Measurements from ENCODE around the gene G6PC1.

GRCh38 chr17:42878123-42878880 is 22.3 kb upstream of the G6PC1 start:
- no peak for TF ChIP-seq POLR2A (IDR thresholded peaks at IDR 0.05)
- no peak for TF ChIP-seq CTCF (IDR thresholded peaks at IDR 0.05)
